H9 (cell line): ENCODE measurements around the gene NCKAP5L. TPM values are rescaled to one million over a fixed set of nuclear protein-coding genes. Genes with fewer than 3 reads are reported as not detected.

Experiments
- DNase-seq: peaks from one replicate; pipeline ENCODE4 v3.0.0-alpha.2; 2017
- H2AFZ ChIP-seq: one replicate; pipeline ENCODE4 v1.6.1; 2013; ENCODE audit warnings: mild to moderate bottlenecking, low read length, control low read depth, moderate library complexity
- H2AK5ac ChIP-seq: 2 replicates; pipeline ENCODE4 v1.6.1; 2013; ENCODE audit warnings: low read length, control low read depth, mixed read lengths; ENCODE audit not compliant: insufficient read length
- H2BK120ac ChIP-seq: one replicate; pipeline ENCODE4 v1.6.1; 2013; ENCODE audit warnings: low read depth, mild to moderate bottlenecking, low read length, control low read depth, inconsistent platforms; ENCODE audit not compliant: poor library complexity, severe bottlenecking
- H2BK12ac ChIP-seq: 2 replicates; pipeline ENCODE4 v1.6.1; 2013; ENCODE audit warnings: low read length, control low read depth, mixed read lengths, low read depth; ENCODE audit not compliant: insufficient read length
- H2BK15ac ChIP-seq: 2 replicates; pipeline ENCODE4 v1.6.1; 2013; ENCODE audit warnings: low read depth, low read length, control low read depth
- H2BK20ac ChIP-seq: one replicate; pipeline ENCODE4 v1.6.1; 2013; ENCODE audit warnings: low read depth, mild to moderate bottlenecking, low read length, control low read depth, inconsistent platforms; ENCODE audit not compliant: poor library complexity, severe bottlenecking
- H2BK5ac ChIP-seq: 2 replicates; pipeline ENCODE4 v1.6.1; 2013; ENCODE audit warnings: low read length, control low read depth, mixed read lengths; ENCODE audit not compliant: insufficient read length
- H3K14ac ChIP-seq: 2 replicates; pipeline ENCODE4 v1.6.1; 2013; ENCODE audit warnings: low read length, control low read depth; ENCODE audit not compliant: insufficient read depth
- H3K18ac ChIP-seq: 2 replicates; pipeline ENCODE4 v1.6.1; 2013; ENCODE audit warnings: low read depth, mild to moderate bottlenecking, mixed read lengths, low read length, control low read depth; ENCODE audit not compliant: insufficient read length
- H3K23ac ChIP-seq: 2 replicates; pipeline ENCODE4 v1.6.1; 2013; ENCODE audit warnings: low read length, control low read depth, mixed read lengths, low read depth; ENCODE audit not compliant: insufficient read length
- H3K23me2 ChIP-seq: 2 replicates; pipeline ENCODE4 v1.6.1; 2013; ENCODE audit warnings: low read depth, mild to moderate bottlenecking, mixed read lengths, low read length, control low read depth; ENCODE audit not compliant: insufficient read length, poor library complexity, severe bottlenecking
- H3K27ac ChIP-seq: 2 replicates; pipeline ENCODE4 v1.5.1; 2013; ENCODE audit warnings: low read length, control low read depth, mixed read lengths, low read depth; ENCODE audit not compliant: insufficient read length
- H3K27me3 ChIP-seq: 2 replicates; pipeline ENCODE4 v1.6.1; 2013; ENCODE audit warnings: low read length, control low read depth, inconsistent platforms; ENCODE audit not compliant: insufficient read depth
- H3K4ac ChIP-seq: 2 replicates; pipeline ENCODE4 v1.6.1; 2013; ENCODE audit warnings: low read depth, mild to moderate bottlenecking, control low read depth, inconsistent platforms, low read length, moderate library complexity
- H3K4me1 ChIP-seq: 2 replicates; pipeline ENCODE4 v1.6.1; 2013; ENCODE audit warnings: low read length, control low read depth, inconsistent platforms; ENCODE audit not compliant: insufficient read depth
- H3K4me2 ChIP-seq: 2 replicates; pipeline ENCODE4 v1.6.1; 2013; ENCODE audit warnings: low read length, control low read depth, mixed read lengths; ENCODE audit not compliant: insufficient read length, insufficient read depth
- H3K56ac ChIP-seq: 2 replicates; pipeline ENCODE4 v1.6.1; 2013; ENCODE audit warnings: low read depth, mild to moderate bottlenecking, mixed read lengths, low read length, control low read depth; ENCODE audit not compliant: insufficient read length
- H3K79me1 ChIP-seq: 2 replicates; pipeline ENCODE4 v1.6.1; 2013; ENCODE audit warnings: low read depth, mild to moderate bottlenecking, moderate library complexity, low read length, control low read depth, inconsistent platforms; ENCODE audit not compliant: insufficient read depth, poor library complexity, severe bottlenecking
- H3K79me2 ChIP-seq: 2 replicates; pipeline ENCODE4 v1.6.1; 2013; ENCODE audit warnings: low read length, control low read depth, inconsistent platforms; ENCODE audit not compliant: insufficient read depth
- H3K9ac ChIP-seq: 2 replicates; pipeline ENCODE4 v1.6.1; 2013; ENCODE audit warnings: low read length, control low read depth, mixed read lengths; ENCODE audit not compliant: insufficient read length; ENCODE audit errors: extremely low read depth
- H3K9me3 ChIP-seq: one replicate; pipeline ENCODE4 v1.6.1; 2013; ENCODE audit warnings: low read depth, low read length, inconsistent platforms; ENCODE audit not compliant: control insufficient read depth
- H3T11ph ChIP-seq: one replicate; pipeline ENCODE4 v1.6.1; 2013; ENCODE audit warnings: mild to moderate bottlenecking, low read length, control low read depth, inconsistent platforms
- H4K20me1 ChIP-seq: one replicate; pipeline ENCODE4 v1.6.1; 2013; ENCODE audit not compliant: control insufficient read depth, insufficient read length, insufficient read depth
- H4K5ac ChIP-seq: 2 replicates; pipeline ENCODE4 v1.6.1; 2013; ENCODE audit warnings: low read depth, mild to moderate bottlenecking, mixed read lengths, low read length, control low read depth; ENCODE audit not compliant: insufficient read length
- H4K8ac ChIP-seq: replicated peaks from 2 replicates; pipeline ENCODE4 v1.6.1; 2013; ENCODE audit warnings: low read length, control low read depth, mixed read lengths, low read depth; ENCODE audit not compliant: insufficient read length
- H4K91ac ChIP-seq: 2 replicates; pipeline ENCODE4 v1.6.1; 2013; ENCODE audit warnings: low read depth, mild to moderate bottlenecking, moderate library complexity, mixed read lengths, low read length, control low read depth; ENCODE audit not compliant: insufficient read length
- H3K27ac Mint-ChIP-seq, 3 experiments: 2 replicates in 2 of 3; 3 replicates in 1 of 3; pipeline ENCODE4 v1.8.0; 2020 to 2021; ENCODE audit warnings: mixed read lengths in 3 of 3, mild to moderate bottlenecking in 1 of 3, moderate library complexity in 1 of 3
- H3K27me3 Mint-ChIP-seq: 2 replicates; pipeline ENCODE4 v1.8.0; 2021; ENCODE audit warnings: low read depth, mild to moderate bottlenecking, moderate library complexity, mixed read lengths
- H3K36me3 Mint-ChIP-seq, 3 experiments: 2 replicates in 2 of 3; 3 replicates in 1 of 3; pipeline ENCODE4 v1.8.0; 2020 to 2021; ENCODE audit warnings: low read depth in 3 of 3, mixed read lengths in 3 of 3; ENCODE audit not compliant: insufficient read depth in 1 of 3
- H3K4me1 Mint-ChIP-seq, 2 experiments: 2 replicates each; pipeline ENCODE4 v1.8.0; 2020; ENCODE audit warnings: mixed read lengths in 2 of 2
- H3K4me3 Mint-ChIP-seq, 2 experiments: 2 replicates in 1 of 2; 3 replicates in 1 of 2; pipeline ENCODE4 v1.8.0; 2020 to 2021; ENCODE audit warnings: mild to moderate bottlenecking in 2 of 2, mixed read lengths in 2 of 2, moderate library complexity in 1 of 2
- H3K9me3 Mint-ChIP-seq, 2 experiments: 2 replicates in 1 of 2; 3 replicates in 1 of 2; pipeline ENCODE4 v1.8.0; 2020; ENCODE audit warnings: mild to moderate bottlenecking in 2 of 2, mixed read lengths in 2 of 2, moderate library complexity in 1 of 2
- CTCF ChIP-seq: fragments of 200-600 bp; sonication (generic); conservative IDR thresholded peaks from 3 replicates; pipeline ENCODE4 v1.8.0; 2021; ENCODE audit warnings: antibody characterized with exemption, mild to moderate bottlenecking
- WGBS: extraction: QIAGEN DNeasy Blood & Tissue Kit; methylation state at CpG from one replicate; pipeline ENCODE4 v1.1.7; 2013; ENCODE audit warnings: missing lambda C conversion rate, low lambda C conversion rate, mixed read lengths; ENCODE audit not compliant: insufficient read length; ENCODE audit errors: extremely low coverage; 5-methylcytosine and 5-hydroxymethylcytosine counted together
- total RNA-seq: library from RNA; stranded (reverse); gene quantifications from 2 replicates; pipeline ENCODE4 v1.2.1, GENCODE V29; 2021

The NCKAP5L gene
- total RNA-seq, 1 experiment from 2014 or later, result 27.7 TPM

GRCh38 chr12:49744363-49744885 is 83.8 kb downstream of the NCKAP5L start:
- H3K27ac ChIP-seq, result no peak overlapping the region
- Mint-ChIP-seq H3K4me3 (no peak overlapping the region), H3K9me3 (no peaks in the 10 kb centered on the region; a peak in 1 of 5 replicates), H3K27me3 (peaks cover 2% of the 10 kb centered on the region; the same call in 1 of the 2 replicates), H3K27ac (peak overlapping the region; percentile 4 to 51 (median 23); a peak in 4 of 7 replicates), H3K4me1 (peaks cover 38 to 40% of the 10 kb centered on the region in 2 experiments), H3K36me3 (peaks cover 0 to 18% (median 17%) of the 10 kb centered on the region in 3 experiments; a peak in 4 of 7 replicates)
- H3K9ac ChIP-seq, result no peak overlapping the region
- H3K27me3 ChIP-seq, result no peaks in the 10 kb centered on the region
- H4K91ac ChIP-seq, result no peak overlapping the region
- H2AK5ac ChIP-seq, result no peak overlapping the region
- no peaks in the 10 kb centered on the region for H3K9me3 ChIP-seq
- H2BK15ac ChIP-seq, result no peak overlapping the region
- H3T11ph ChIP-seq, result no peak overlapping the region
- no peak overlapping the region for H4K5ac ChIP-seq
- H2BK120ac ChIP-seq, result no peak overlapping the region
- no peaks in the 10 kb centered on the region for H3K79me1 ChIP-seq
- H2BK5ac ChIP-seq, result no peak overlapping the region
- H3K4me1 ChIP-seq, result no peaks in the 10 kb centered on the region
- H3K14ac ChIP-seq, result no peak overlapping the region
- peaks cover 3% of the 10 kb centered on the region for H3K23me2 ChIP-seq
- WGBS, result no CpG with 5 or more reads among the region's 3 CpGs
- no peak overlapping the region for H4K8ac ChIP-seq
- no peak for TF ChIP-seq CTCF
- H4K20me1 ChIP-seq, result no peaks in the 10 kb centered on the region
- no peak overlapping the region for H2BK12ac ChIP-seq
- H3K4ac ChIP-seq, result no peak overlapping the region
- no peak overlapping the region for H2AFZ ChIP-seq
- H3K18ac ChIP-seq, result no peak overlapping the region
- no peak overlapping the region for H3K23ac ChIP-seq
- H3K79me2 ChIP-seq, result peaks cover 52% of the 10 kb centered on the region
- H3K4me2 ChIP-seq, result no peak overlapping the region
- DNase-seq, result no peak
- no peak overlapping the region for H2BK20ac ChIP-seq
- no peak overlapping the region for H3K56ac ChIP-seq
